ENCODE measurements around the gene SPATA18.

SPATA18 gene

GRCh38 chr4:52098618-52099017 lies 47.5 kb downstream of the SPATA18 start:
- no peak overlapping the region for H3K27ac ChIP-seq
- H3K27me3 ChIP-seq (ENCODE audit: insufficient read depth, low read depth), result no peaks in the 10 kb centered on the region
- H2AFZ ChIP-seq (ENCODE audit: low read depth), result no peak overlapping the region
- peaks cover 4% of the 10 kb centered on the region for H3K4me1 ChIP-seq (ENCODE audit: low read depth, poor library complexity, severe bottlenecking)
- no peaks in the 10 kb centered on the region for H3K79me2 ChIP-seq (ENCODE audit: insufficient read depth, low read depth)
- H3K4me2 ChIP-seq, result no peak overlapping the region
- H4K20me1 ChIP-seq (ENCODE audit: insufficient read depth), result no peaks in the 10 kb centered on the region
- H3K9ac ChIP-seq, result no peak overlapping the region
- H3K36me3 ChIP-seq (ENCODE audit: insufficient read depth), result no peaks in the 10 kb centered on the region
- no peak overlapping the region for H3K4me3 ChIP-seq (IDR thresholded peaks at IDR 0.05; ENCODE audit: insufficient read depth, low read depth, low read length)
- TF ChIP-seq CTCF (conservative IDR thresholded peaks at IDR 0.05; ENCODE audit: low read depth, low read length), result no peak

GRCh38 chr4:52099860-52100461 lies 48.9 kb downstream of the SPATA18 start:
- H3K36me3 ChIP-seq (ENCODE audit: insufficient read depth), result no peaks in the 10 kb centered on the region
- H3K4me3 ChIP-seq (IDR thresholded peaks at IDR 0.05; ENCODE audit: insufficient read depth, low read depth, low read length), result no peak overlapping the region
- no peaks in the 10 kb centered on the region for H3K27me3 ChIP-seq (ENCODE audit: insufficient read depth, low read depth)
- no peak overlapping the region for H3K4me2 ChIP-seq
- no peak overlapping the region for H2AFZ ChIP-seq (ENCODE audit: low read depth)
- no peaks in the 10 kb centered on the region for H3K79me2 ChIP-seq (ENCODE audit: insufficient read depth, low read depth)
- peaks cover 4% of the 10 kb centered on the region for H3K4me1 ChIP-seq (ENCODE audit: low read depth, poor library complexity, severe bottlenecking)
- no peak overlapping the region for H3K9ac ChIP-seq
- no peak overlapping the region for H3K27ac ChIP-seq
- H4K20me1 ChIP-seq (ENCODE audit: insufficient read depth), result no peaks in the 10 kb centered on the region
- no peak for TF ChIP-seq CTCF (conservative IDR thresholded peaks at IDR 0.05; ENCODE audit: low read depth, low read length)

GRCh38 chr4:52102587-52102986 lies 51.5 kb downstream of the SPATA18 start:
- Histone ChIP-seq H2AFZ (ENCODE audit: low read depth) (no peak overlapping the region), H3K4me3 (IDR thresholded peaks at IDR 0.05; ENCODE audit: insufficient read depth, low read depth, low read length) (no peak overlapping the region), H3K79me2 (ENCODE audit: insufficient read depth, low read depth) (no peaks in the 10 kb centered on the region), H3K4me2 (no peak overlapping the region), H3K36me3 (ENCODE audit: insufficient read depth) (no peaks in the 10 kb centered on the region), H3K27me3 (ENCODE audit: insufficient read depth, low read depth) (no peaks in the 10 kb centered on the region), H3K4me1 (ENCODE audit: low read depth, poor library complexity, severe bottlenecking) (peaks cover 4% of the 10 kb centered on the region), H3K9ac (no peak overlapping the region), H3K27ac (no peak overlapping the region), H4K20me1 (ENCODE audit: insufficient read depth) (no peaks in the 10 kb centered on the region)
- no peak for TF ChIP-seq CTCF (conservative IDR thresholded peaks at IDR 0.05; ENCODE audit: low read depth, low read length)

GRCh38 chr4:52103319-52103718 lies 52.2 kb downstream of the SPATA18 start:
- no peak for TF ChIP-seq CTCF (conservative IDR thresholded peaks at IDR 0.05; ENCODE audit: low read depth, low read length)
- H3K4me1 ChIP-seq (ENCODE audit: low read depth, poor library complexity, severe bottlenecking), result peaks cover 4% of the 10 kb centered on the region

More at GRCh38 chr4:52103319-52103718, 52.2 kb downstream of the SPATA18 start:
- H4K20me1 ChIP-seq (ENCODE audit: insufficient read depth), result no peaks in the 10 kb centered on the region
- no peaks in the 10 kb centered on the region for H3K79me2 ChIP-seq (ENCODE audit: insufficient read depth, low read depth)
- no peak overlapping the region for H3K27ac ChIP-seq
- no peak overlapping the region for H3K4me3 ChIP-seq (IDR thresholded peaks at IDR 0.05; ENCODE audit: insufficient read depth, low read depth, low read length)
- no peak overlapping the region for H3K9ac ChIP-seq
- no peaks in the 10 kb centered on the region for H3K27me3 ChIP-seq (ENCODE audit: insufficient read depth, low read depth)
- no peak overlapping the region for H2AFZ ChIP-seq (ENCODE audit: low read depth)
- no peak overlapping the region for H3K4me2 ChIP-seq
- no peaks in the 10 kb centered on the region for H3K36me3 ChIP-seq (ENCODE audit: insufficient read depth)

Data from KMS-11 (cell line).